ENCODE data around the gene CHMP6. TPM values are rescaled to one million over a fixed set of nuclear protein-coding genes. Genes with fewer than 3 reads are reported as not detected.
"Not testable (repeated sequence)": the region's sequence is repeated elsewhere in the genome, so short reads cannot be mapped to it uniquely, and the experiment has no call there.

The CHMP6 gene
- total RNA-seq, 1 experiment from 2014 or later = 15.0 TPM

DNA sequence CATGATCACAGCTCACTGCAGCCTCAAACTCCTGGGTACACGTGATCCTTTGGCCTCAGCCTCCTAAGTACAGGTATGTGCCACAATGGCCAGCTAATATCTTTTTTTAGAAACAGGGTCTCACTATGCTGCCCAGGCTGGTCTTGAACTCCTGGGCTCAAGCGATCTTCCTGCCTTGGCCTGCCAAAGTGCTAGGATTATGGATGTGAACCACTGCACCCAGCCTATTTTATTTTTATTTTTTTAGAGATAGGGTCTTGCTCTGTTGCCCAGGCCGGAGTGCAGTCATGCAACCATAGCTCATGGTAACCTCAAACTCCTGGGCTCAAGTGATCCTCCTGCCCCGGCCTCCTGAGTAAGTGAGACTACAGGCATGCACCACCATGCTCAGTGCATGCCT, 25.7 kb downstream of the CHMP6 start:
- H3K4me3 Mint-ChIP-seq; CTCF ChIA-PET; H3K27ac Mint-ChIP-seq; H3K36me3 Mint-ChIP-seq; DNase-seq (ENCODE audit: low spot score); H3K27me3 Mint-ChIP-seq (ENCODE audit: low read depth); POLR2A ChIA-PET; ATAC-seq: not testable (repeated sequence)
- H3K9me3 Mint-ChIP-seq = peaks cover 11% of the 10 kb centered on the region
- TF ChIP-seq ZNF121 (CRISPR knock-in tag; IDR thresholded peaks at IDR 0.05) = peak; percentile 51; the same call in 1 of the 2 replicates
- H3K4me1 Mint-ChIP-seq = peaks cover 15% of the 10 kb centered on the region

GRCh38 chr17:81018044-81018802, 26.6 kb downstream of the CHMP6 start:
- POLR2A ChIA-PET = no interaction called here
- peaks cover 15% of the 10 kb centered on the region for H3K4me1 Mint-ChIP-seq
- peak overlapping the region; percentile 48 for H3K27ac Mint-ChIP-seq
- ATAC-seq (no peak), DNase-seq (ENCODE audit: low spot score) (no peak)
- no peaks in the 10 kb centered on the region for H3K27me3 Mint-ChIP-seq (ENCODE audit: low read depth)
- no peak overlapping the region for H3K4me3 Mint-ChIP-seq
- TF ChIP-seq ZNF121 (CRISPR knock-in tag; IDR thresholded peaks at IDR 0.05) = no peak
- CTCF ChIA-PET = interaction anchor here (0.6 to 1.0 kb wide), 3 partner anchors 29 to 68 kb away, joined by 3 to 4 read pairs (median 3); no protein-coding TSS in a partner anchor
- H3K9me3 Mint-ChIP-seq = peaks cover 7% of the 10 kb centered on the region
- no peaks in the 10 kb centered on the region for H3K36me3 Mint-ChIP-seq

DNA sequence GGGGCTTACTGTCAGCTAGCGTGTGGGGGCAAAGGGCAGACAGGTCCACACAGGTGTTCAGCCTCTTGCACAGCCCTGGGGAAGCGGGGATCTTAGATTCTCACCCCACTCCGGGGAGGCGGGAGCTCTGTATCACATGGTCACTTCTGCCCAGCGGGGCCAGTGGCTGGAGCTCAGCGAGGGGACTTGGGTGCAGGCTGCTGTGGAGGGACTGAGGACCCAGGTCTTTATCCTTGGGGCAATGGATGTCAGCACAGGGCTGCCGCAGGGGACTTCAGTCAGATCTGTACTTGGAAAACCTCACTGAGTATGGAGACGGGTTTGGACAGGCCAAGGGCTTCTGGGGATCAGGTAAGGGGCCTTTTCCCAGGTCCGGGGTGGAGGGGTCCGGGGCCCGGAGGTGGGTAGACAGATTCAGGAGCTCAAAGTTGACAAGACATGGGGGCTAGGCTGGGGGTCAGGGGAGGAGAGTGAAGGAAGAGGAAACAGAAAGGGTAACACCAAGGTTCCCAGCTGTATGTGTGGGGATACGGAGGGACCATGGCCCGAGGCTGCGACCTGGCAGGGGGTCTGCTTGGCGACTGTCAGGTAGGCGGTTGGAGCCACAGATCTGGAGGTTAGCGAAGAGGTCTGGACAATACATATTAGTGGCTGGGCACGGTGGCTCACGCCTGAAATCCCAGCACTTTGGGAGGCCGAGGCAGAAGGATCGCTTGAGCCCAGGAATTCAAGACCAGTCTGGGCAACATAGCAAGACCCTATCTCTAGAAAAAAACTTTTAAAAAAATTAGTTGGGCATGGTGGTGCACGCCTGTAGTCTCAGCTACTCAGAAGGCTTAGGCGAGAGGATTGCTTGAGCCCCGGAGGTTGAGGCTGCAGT, 28.2 kb downstream of the CHMP6 start:
- TF ChIP-seq ETV6 (CRISPR knock-in tag; IDR thresholded peaks at IDR 0.05) (no peak), USF1 (CRISPR knock-in tag; IDR thresholded peaks at IDR 0.05) (no peak)
- TF ChIP-seq, protein P1, sequence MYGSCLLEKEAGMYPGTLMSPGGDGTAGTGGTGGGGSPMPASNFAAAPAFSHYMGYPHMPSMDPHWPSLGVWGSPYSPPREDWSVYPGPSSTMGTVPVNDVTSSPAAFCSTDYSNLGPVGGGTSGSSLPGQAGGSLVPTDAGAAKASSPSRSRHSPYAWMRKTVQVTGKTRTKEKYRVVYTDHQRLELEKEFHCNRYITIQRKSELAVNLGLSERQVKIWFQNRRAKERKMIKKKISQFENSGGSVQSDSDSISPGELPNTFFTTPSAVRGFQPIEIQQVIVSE (CRISPR knock-in tag; IDR thresholded peaks at IDR 0.05; ENCODE audit: borderline replicate concordance) = no peak
- TF ChIP-seq, protein P2, sequence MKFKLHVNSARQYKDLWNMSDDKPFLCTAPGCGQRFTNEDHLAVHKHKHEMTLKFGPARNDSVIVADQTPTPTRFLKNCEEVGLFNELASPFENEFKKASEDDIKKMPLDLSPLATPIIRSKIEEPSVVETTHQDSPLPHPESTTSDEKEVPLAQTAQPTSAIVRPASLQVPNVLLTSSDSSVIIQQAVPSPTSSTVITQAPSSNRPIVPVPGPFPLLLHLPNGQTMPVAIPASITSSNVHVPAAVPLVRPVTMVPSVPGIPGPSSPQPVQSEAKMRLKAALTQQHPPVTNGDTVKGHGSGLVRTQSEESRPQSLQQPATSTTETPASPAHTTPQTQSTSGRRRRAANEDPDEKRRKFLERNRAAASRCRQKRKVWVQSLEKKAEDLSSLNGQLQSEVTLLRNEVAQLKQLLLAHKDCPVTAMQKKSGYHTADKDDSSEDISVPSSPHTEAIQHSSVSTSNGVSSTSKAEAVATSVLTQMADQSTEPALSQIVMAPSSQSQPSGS (CRISPR knock-in tag; IDR thresholded peaks at IDR 0.05; ENCODE audit: borderline replicate concordance, low read depth) = no peak
- Mint-ChIP-seq H3K27me3 (ENCODE audit: low read depth) (no peaks in the 10 kb centered on the region), H3K4me1 (peaks cover 13% of the 10 kb centered on the region), H3K4me3 (no peak overlapping the region), H3K36me3 (no peaks in the 10 kb centered on the region), H3K9me3 (peaks cover 7% of the 10 kb centered on the region), H3K27ac (no peak overlapping the region)
- ATAC-seq = no peak
- POLR2A ChIA-PET = interaction anchor here (0.9 kb wide), 1 partner anchor 31 kb away, joined by 4 read pairs; no protein-coding TSS in a partner anchor
- no peak for DNase-seq (ENCODE audit: low spot score)
- CTCF ChIA-PET = interaction anchor here (0.7 to 1.0 kb wide), 4 partner anchors 16 to 236 kb away, joined by 3 to 5 read pairs (median 3); no protein-coding TSS in a partner anchor

DNA sequence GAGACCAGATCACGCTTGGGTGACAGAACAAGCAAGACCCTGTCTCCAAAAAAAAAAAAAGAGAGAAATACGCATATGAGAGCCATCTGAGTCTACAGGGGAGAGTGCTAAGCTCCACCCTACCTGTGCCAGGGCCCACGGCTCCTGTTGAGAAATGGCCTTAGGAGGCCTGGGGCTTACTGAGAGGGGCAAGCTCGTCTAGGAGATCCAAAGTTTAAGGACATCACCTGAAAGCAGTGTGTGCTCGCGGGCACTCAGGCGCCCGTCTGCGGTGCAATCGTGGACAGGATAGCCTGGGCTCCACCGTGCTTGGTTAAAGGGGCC, 28.8 kb downstream of the CHMP6 start:
- no peaks in the 10 kb centered on the region for H3K27me3 Mint-ChIP-seq (ENCODE audit: low read depth)
- TF ChIP-seq, protein P3, sequence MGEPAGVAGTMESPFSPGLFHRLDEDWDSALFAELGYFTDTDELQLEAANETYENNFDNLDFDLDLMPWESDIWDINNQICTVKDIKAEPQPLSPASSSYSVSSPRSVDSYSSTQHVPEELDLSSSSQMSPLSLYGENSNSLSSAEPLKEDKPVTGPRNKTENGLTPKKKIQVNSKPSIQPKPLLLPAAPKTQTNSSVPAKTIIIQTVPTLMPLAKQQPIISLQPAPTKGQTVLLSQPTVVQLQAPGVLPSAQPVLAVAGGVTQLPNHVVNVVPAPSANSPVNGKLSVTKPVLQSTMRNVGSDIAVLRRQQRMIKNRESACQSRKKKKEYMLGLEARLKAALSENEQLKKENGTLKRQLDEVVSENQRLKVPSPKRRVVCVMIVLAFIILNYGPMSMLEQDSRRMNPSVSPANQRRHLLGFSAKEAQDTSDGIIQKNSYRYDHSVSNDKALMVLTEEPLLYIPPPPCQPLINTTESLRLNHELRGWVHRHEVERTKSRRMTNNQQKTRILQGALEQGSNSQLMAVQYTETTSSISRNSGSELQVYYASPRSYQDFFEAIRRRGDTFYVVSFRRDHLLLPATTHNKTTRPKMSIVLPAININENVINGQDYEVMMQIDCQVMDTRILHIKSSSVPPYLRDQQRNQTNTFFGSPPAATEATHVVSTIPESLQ (CRISPR knock-in tag; IDR thresholded peaks at IDR 0.05) = no peak
- TF ChIP-seq ZBTB43 (CRISPR knock-in tag; IDR thresholded peaks at IDR 0.05) (no peak), ZNF671 (CRISPR knock-in tag; IDR thresholded peaks at IDR 0.05) (no peak), MLX (CRISPR knock-in tag; IDR thresholded peaks at IDR 0.05) (no peak), KAT7 (CRISPR knock-in tag; IDR thresholded peaks at IDR 0.05; ENCODE audit: borderline replicate concordance) (no peak), FOXP4 (CRISPR knock-in tag; IDR thresholded peaks at IDR 0.05) (no peak)
- H3K36me3 Mint-ChIP-seq = no peaks in the 10 kb centered on the region
- no peak for ATAC-seq
- H3K4me1 Mint-ChIP-seq = peaks cover 13% of the 10 kb centered on the region
- no peak overlapping the region for H3K4me3 Mint-ChIP-seq
- CTCF ChIA-PET = interaction anchor here (0.7 to 1.0 kb wide), 4 partner anchors 16 to 237 kb away, joined by 3 to 5 read pairs (median 3); no protein-coding TSS in a partner anchor
- POLR2A ChIA-PET = interaction anchor here (0.9 kb wide), 1 partner anchor 32 kb away, joined by 4 read pairs; no protein-coding TSS in a partner anchor
- H3K9me3 Mint-ChIP-seq = peaks cover 7% of the 10 kb centered on the region
- no peak for DNase-seq (ENCODE audit: low spot score)
- H3K27ac Mint-ChIP-seq = no peak overlapping the region

All from WTC11 (cell line).